OCI-M1 (cell line): ENCODE results near the gene ARHGEF4.
A peak's percentile ranks its signal among the peaks of the same experiment; 100 is the strongest.

Experiments used
- DNase-seq: peaks from one replicate; lab custom pipeline; 2025; lab: John Stamatoyannopoulos, UW

The ARHGEF4 gene

GRCh38 chr2:130836501-130837174 is at the start of gene ARHGEF4:
Gene ARHGEF4 (plus strand): TSS chr2:130836914. CDS start chr2:130836954, 40 bp downstream.
- DNase-seq: no peak

DNA sequence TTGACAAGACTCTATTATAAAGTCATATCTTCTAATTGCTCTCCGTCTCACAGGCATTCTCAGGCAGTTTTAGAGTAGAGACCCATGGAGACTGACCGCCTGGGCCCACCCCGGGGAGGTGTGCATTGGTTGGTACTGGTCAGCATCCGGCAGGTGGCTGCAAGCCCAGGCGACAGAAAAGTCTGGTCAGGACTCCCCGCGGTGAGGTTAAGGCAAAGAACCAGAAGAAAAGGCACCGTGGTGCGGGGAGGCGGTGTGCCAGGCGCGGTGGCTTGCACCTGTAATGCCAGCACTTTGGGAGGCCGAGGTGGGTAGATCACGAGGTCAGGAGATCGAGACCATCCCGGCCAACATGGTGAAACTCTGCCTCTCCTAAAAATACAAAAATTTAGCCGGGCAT is 48.9 kb upstream of the ARHGEF4 start:
- no peak for DNase-seq

DNA sequence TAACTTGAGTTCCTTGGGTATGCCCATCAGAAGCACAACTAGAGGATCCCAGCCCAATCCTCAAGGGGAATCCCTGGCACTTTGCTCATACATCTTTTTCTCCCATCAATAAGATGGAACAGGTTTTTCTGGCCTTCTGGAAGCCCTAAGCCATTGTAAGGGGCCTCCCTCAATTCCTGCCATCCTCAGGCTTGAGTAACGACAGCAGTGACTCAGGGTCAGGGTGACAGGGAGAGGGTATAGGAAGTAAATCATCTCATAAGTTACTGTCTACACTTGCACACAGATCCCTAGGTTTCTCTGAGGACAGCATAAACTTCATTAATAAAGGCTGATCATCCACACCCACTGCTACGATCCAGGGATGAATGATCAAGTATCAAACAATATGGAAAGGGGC is 46.4 kb upstream of the ARHGEF4 start:
- DNase-seq: no peak

GRCh38 chr2:130790804-130791616 is 45.7 kb upstream of the ARHGEF4 start:
- no peak for DNase-seq

DNA sequence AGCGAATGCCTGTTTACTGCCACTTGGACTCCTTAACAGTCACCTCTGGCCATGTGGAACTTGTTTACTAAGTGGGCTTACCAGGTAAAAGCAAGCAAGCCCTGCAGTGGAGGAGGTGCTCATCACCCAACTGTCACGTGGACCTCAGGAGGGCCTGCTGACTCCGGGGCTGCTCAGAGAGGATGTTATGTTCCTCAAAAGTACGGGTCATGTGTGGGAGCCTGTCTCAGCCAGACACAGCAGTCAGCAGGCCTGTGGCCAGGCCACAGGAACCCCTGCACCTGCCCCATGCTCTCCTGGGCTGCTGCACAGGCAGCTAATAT is 45.1 kb upstream of the ARHGEF4 start:
- DNase-seq: no peak

DNA sequence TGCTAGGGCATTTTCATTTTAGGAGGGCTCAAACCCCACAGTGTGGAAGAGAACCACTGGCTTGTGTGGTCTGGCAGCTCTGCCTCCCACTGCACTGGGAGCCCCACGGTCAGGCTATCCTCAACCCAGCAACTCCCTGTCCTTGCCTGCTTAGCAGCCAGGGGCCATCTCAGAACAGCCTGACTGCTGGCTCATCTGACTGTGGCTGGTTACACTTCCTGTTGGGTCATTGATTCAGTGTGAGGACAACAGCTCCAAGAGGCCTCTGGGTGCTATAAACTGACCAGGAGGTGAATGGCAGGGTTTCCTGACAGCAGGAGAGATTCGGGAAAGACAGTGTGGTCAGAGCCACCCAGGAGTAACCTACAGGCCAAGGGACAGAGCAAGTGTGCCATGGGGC is 41.3 kb upstream of the ARHGEF4 start:
- no peak for DNase-seq

GRCh38 chr2:130796290-130796689 is 40.4 kb upstream of the ARHGEF4 start:
- DNase-seq: no peak

DNA sequence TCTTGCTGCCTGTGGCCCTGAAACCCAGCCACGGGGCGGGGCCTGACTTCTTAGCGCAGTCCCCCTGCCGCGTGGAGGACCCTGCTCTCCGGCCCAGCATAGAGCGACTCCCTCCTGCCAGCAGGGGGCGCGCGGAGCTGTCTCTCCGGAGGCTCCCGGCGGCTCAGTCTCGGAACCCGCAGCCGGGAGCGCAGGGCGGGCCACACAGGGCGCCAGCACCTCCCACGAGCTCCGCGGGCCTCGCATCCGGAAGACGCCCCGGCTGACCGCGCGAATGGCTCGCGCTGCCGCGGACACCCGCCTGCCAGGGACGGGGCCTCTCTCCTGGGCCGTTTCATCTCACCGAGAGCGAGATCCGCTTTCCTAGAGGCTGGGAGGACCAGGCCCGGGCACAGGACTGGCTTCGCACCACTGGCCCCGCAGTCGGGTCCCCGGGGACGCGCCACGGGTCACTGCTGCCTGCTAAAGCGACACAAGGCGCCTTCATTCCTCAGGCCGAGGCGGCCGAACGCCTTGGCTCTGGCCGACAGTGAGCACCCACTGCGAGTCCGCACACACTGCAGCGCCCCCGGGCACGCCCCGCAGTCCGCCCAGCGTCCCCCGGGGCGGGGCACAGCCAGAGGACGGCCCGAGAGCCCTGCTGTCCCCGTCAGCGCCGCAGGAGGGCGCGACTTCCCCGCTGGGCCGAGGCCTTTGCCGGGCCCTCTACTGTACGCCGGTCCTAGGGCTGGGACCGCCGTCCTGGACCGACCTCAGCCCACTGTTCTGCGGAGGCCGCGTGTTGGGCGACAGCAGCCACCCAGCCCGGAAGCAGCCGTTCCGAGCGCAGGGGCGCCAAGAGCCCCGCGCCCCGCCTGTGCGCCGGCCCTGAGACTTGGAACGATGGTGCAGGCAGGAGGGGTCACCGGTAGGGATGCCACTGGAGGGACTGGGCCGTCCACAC is 39.0 kb upstream of the ARHGEF4 start:
- DNase-seq: peak; percentile 89

- no peak for DNase-seq
These were observed 38.1 kb upstream of the ARHGEF4 start for GRCh38 chr2:130798472-130799218.

- DNase-seq: no peak
These were observed 37.4 kb upstream of the ARHGEF4 start for GRCh38 chr2:130799295-130799694.

GRCh38 chr2:130805613-130806012 is 31.1 kb upstream of the ARHGEF4 start:
- no peak for DNase-seq

DNA sequence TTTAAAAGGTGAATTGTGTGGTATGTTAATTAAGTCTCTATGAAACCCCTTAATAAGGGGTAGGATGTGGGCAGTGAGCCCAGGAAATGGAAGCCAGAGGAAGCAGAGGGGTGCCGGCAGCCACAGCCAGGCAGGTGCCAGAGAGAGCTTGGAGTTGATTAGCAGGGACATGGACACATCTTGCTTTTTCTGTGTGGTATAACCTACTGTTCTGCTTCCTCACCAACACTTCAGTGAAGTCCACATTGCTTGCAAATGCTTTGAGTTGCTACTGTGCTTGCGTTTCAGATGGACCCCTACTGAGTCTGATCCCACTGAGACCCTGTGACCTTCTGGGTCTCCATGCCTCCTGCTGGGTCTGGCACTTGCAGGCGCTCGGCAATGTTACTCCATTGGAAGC is 30.3 kb upstream of the ARHGEF4 start:
- no peak for DNase-seq

DNA sequence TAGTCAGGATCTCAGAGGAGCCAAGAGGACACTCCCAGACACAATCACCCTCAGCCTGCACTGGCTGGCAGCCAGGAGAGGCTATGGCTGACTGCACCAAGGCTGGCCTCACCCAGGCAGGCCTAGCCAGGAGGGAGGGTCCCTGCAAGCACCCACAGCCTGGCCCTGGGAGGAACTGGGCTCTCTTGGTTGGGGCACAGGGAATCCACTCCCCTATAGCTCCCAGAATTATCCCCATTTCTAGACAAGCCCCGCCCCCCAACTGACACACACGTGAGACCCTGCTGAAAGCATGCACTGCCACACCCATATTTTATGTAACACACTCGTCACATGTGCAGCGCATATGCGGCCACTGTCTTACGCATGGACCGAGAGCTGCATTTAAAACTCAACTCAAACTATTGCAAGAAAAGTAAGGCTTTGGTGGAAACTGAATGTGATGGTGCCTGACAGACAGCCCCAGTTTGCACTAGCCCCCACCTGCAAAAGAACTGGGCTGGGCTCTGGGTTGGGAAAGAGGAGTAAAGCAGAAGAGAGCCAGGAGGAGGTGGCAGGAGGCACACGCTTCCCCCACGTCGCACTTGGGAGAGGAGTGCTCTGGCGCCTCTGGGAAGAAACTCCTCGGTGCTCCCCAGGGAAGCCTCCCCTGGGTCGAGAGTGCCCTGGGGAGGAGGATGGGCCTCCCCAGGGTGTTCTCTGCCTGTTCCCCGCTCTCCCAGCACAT is 28.9 kb upstream of the ARHGEF4 start:
- DNase-seq: no peak

GRCh38 chr2:130808482-130809268 is 28.0 kb upstream of the ARHGEF4 start:
- peak; percentile 42 for DNase-seq

GRCh38 chr2:130810490-130810889 is 26.2 kb upstream of the ARHGEF4 start:
- no peak for DNase-seq

DNA sequence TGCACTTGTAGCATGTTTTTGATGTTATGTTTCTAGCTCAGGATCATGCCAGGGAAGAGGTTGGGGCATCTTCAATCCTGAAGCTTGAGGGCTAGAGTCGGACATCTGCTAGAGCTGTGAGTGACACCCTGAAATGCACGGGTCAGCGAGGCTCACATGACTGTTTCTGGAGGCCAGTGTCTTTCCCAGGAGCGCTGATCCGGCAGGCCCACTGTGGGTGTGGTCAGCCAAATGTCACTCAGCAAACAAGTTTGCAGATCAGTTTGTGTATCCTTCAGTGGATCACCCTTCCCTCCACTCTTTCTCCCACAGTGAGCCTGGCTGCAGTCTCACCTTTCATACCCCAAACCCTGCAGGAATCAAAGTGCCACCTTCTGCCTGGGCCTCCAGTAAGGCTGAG is 23.0 kb upstream of the ARHGEF4 start:
- DNase-seq: no peak

- no peak for DNase-seq
These were observed 21.6 kb upstream of the ARHGEF4 start for GRCh38 chr2:130814931-130815680.

DNA sequence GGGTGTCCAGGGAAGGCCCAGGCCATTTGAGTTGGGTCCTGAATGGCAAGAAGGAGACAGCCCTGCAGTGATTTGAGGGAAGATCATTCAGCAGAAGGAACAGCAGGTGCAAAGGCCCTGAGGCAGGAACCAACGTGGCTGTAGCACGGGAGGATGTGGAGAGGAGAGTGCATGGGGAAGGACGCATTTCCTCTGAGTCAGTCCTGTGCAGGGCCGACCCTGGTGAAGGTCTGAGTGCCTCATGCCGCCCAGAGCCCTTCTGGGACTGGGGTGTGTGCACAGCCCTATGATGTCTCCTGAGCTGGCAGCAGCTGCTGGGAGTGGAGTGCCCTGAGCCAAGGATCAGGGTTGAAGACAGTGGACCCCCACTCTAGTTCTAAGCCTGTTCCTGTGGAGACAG is 17.9 kb upstream of the ARHGEF4 start:
- DNase-seq: no peak

DNA sequence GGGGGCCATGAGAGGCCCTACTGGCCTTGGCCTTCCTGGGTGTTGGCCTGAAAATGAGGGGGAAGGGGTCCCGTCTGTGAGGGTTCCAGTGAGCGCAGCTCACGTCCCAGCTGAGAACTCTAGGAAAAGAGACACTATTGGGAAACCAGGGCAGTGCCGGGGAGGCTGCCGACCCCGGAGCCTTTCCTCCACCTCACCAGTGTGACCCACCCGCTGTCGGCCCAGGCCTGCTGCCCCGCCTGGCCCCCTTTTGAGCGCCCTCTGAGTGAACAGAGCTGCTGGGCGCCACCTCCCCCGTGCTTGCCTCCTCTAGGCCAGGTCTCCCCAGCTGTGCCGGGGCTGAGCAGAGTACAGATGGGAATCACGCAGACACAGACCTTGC is 17.5 kb upstream of the ARHGEF4 start:
- DNase-seq: no peak
